HepG2 (cell line): ENCODE data around the gene ANTKMT. TPM values are rescaled to one million over a fixed set of nuclear protein-coding genes. Genes with fewer than 3 reads are reported as not detected.
A peak's percentile ranks its signal among the peaks of the same experiment; 100 is the strongest.

ENCODE experiments used
- DNMT1 ChIP-seq: sonication (generic); formaldehyde crosslinking; IDR thresholded peaks from 2 replicates; pipeline ENCODE4 v1.5.1; 2020; ENCODE audit warnings: mild to moderate bottlenecking, missing genetic modification reagents
- HOXA5 ChIP-seq: sonication (generic); formaldehyde crosslinking; IDR thresholded peaks from 2 replicates; pipeline ENCODE4 v1.4.0; 2020; ENCODE audit warnings: missing genetic modification reagents
- ZMYM3 ChIP-seq: sonication (generic); formaldehyde crosslinking; IDR thresholded peaks from 2 replicates; pipeline ENCODE4 v1.5.1; 2020; ENCODE audit warnings: mild to moderate bottlenecking, missing genetic modification reagents
- ZNF138 ChIP-seq: sonication (generic); formaldehyde crosslinking; IDR thresholded peaks from 2 replicates; pipeline ENCODE4 v1.5.0; 2020; ENCODE audit warnings: mild to moderate bottlenecking, low read depth, missing genetic modification reagents
- ZNF235 ChIP-seq: sonication (generic); formaldehyde crosslinking; IDR thresholded peaks from 2 replicates; pipeline ENCODE4 v1.8.1; 2023; ENCODE audit warnings: mild to moderate bottlenecking, missing genetic modification reagents, borderline replicate concordance
- ZNF563 ChIP-seq: sonication (generic); formaldehyde crosslinking; IDR thresholded peaks from 2 replicates; pipeline ENCODE4 v1.8.0; 2022; ENCODE audit warnings: mild to moderate bottlenecking, moderate library complexity, missing genetic modification reagents
- ZZZ3 ChIP-seq: sonication (generic); formaldehyde crosslinking; IDR thresholded peaks from 2 replicates; pipeline ENCODE4 v1.4.0; 2020; ENCODE audit warnings: missing genetic modification reagents, mild to moderate bottlenecking, borderline replicate concordance
- polyA plus RNA-seq, 8 experiments: library from polyadenylated mRNA; depleted of rRNA in 3 of 8; stranded (reverse) in 7 of 8; unstranded in 1 of 8; fragments of >200 nt; fragmentation: Illumina TruSeq in 4 of 8; extraction: Trizol in 4 of 8; gene quantifications; 2 replicates each; pipeline versions ENCODE4 v1.2.1 to v1.2.3, GENCODE V29; 2011 to 2016; ENCODE audit warnings: low read depth in 4 of 8, missing spikeins in 1 of 8, mixed read lengths in 1 of 8; ENCODE audit not compliant: insufficient read depth in 1 of 8
- total RNA-seq, 5 experiments: library from RNA; depleted of rRNA; stranded (reverse); fragments of >200 nt; fragmentation: Illumina TruSeq; extraction: Trizol; gene quantifications; 2 replicates each; pipeline ENCODE4 v1.2.3, GENCODE V29; 2016; ENCODE audit warnings: low read depth in 1 of 5
- TF ChIP-seq, protein P1 (sequence below): sonication (generic); formaldehyde crosslinking; IDR thresholded peaks from 2 replicates; pipeline ENCODE4 v1.4.0; 2020; ENCODE audit warnings: mild to moderate bottlenecking, missing genetic modification reagents
- TF ChIP-seq, protein P2 (sequence below): sonication (generic); formaldehyde crosslinking; IDR thresholded peaks from 2 replicates; pipeline ENCODE4 v1.9.0; 2021; ENCODE audit warnings: missing genetic modification reagents, mild to moderate bottlenecking, borderline replicate concordance
- TF ChIP-seq, protein P3 (sequence below): sonication (generic); formaldehyde crosslinking; IDR thresholded peaks from 2 replicates; pipeline ENCODE4 v1.5.0; 2020; ENCODE audit warnings: missing genetic modification reagents
- TF ChIP-seq, protein P4 (sequence below): sonication (generic); formaldehyde crosslinking; IDR thresholded peaks from 2 replicates; pipeline ENCODE4 v1.8.1; 2022; ENCODE audit warnings: low read depth, mild to moderate bottlenecking, missing genetic modification reagents
- TF ChIP-seq, protein P5 (sequence below), 2 experiments: sonication (generic) in 1 of 2; formaldehyde crosslinking in 1 of 2; IDR thresholded peaks; 2 replicates each; pipeline versions ENCODE4 v1.4.0 to v1.6.1; 2016 to 2020; ENCODE audit warnings: borderline replicate concordance in 1 of 2, low read depth in 1 of 2, mild to moderate bottlenecking in 1 of 2, missing genetic modification reagents in 1 of 2

Gene ANTKMT
- total and polyA plus RNA-seq, 2 of the 13 experiments (the other 11 are each of a cell fraction or from before 2014, with no cell fraction given), result 7.5 to 47.8 TPM

DNA sequence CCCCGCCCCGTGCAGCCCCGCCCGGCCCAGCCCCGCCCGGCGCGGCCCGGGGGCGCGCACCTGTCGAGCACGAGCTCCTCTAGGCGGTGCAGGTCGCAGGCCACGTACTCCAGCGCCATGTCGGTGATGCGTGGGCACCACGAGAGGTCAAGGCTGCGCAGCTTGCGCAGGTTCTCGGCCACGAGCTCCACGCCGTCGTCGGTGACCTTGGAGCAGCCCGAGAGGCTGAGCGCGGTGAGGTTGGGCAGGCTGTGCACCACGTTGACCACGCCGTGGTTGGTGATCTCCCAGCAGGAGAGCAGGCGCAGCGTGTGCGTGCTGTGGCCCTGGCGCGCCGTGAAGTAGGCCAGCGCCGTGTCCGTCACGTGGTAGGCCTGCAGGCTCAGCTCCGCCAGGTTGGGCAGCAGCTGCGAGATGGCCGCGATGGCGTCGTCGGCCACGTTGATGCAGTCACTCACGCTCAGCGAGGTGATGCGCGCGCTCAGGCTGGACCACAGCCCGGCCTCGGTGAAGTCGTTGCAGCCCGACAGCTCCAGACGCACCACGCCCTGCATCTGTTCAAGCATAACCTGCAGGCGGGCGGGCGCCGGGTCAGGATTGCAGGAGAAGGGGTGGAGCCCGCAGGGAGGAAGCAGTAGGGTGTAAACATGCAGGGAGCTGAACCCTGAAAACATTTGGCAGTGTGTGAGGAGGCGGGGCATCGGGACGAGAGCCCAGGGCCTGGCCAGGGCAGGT, 25.4 kb upstream of the ANTKMT start (continued):
- TF ChIP-seq, protein P1, sequence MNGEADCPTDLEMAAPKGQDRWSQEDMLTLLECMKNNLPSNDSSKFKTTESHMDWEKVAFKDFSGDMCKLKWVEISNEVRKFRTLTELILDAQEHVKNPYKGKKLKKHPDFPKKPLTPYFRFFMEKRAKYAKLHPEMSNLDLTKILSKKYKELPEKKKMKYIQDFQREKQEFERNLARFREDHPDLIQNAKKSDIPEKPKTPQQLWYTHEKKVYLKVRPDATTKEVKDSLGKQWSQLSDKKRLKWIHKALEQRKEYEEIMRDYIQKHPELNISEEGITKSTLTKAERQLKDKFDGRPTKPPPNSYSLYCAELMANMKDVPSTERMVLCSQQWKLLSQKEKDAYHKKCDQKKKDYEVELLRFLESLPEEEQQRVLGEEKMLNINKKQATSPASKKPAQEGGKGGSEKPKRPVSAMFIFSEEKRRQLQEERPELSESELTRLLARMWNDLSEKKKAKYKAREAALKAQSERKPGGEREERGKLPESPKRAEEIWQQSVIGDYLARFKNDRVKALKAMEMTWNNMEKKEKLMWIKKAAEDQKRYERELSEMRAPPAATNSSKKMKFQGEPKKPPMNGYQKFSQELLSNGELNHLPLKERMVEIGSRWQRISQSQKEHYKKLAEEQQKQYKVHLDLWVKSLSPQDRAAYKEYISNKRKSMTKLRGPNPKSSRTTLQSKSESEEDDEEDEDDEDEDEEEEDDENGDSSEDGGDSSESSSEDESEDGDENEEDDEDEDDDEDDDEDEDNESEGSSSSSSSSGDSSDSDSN (CRISPR knock-in tag), result peak; percentile 74
- TF ChIP-seq ZZZ3, result no peak
- TF ChIP-seq ZNF138 (CRISPR knock-in tag), result 0 out of 2 replicates have a peak, but pooled peaks have one; percentile 58
- TF ChIP-seq, protein P2, sequence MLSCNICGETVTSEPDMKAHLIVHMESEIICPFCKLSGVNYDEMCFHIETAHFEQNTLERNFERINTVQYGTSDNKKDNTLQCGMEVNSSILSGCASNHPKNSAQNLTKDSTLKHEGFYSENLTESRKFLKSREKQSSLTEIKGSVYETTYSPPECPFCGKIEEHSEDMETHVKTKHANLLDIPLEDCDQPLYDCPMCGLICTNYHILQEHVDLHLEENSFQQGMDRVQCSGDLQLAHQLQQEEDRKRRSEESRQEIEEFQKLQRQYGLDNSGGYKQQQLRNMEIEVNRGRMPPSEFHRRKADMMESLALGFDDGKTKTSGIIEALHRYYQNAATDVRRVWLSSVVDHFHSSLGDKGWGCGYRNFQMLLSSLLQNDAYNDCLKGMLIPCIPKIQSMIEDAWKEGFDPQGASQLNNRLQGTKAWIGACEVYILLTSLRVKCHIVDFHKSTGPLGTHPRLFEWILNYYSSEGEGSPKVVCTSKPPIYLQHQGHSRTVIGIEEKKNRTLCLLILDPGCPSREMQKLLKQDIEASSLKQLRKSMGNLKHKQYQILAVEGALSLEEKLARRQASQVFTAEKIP (CRISPR knock-in tag), result no peak
- no peak for TF ChIP-seq ZNF235 (CRISPR knock-in tag)
- no peak for TF ChIP-seq ZMYM3
- TF ChIP-seq, protein P3, sequence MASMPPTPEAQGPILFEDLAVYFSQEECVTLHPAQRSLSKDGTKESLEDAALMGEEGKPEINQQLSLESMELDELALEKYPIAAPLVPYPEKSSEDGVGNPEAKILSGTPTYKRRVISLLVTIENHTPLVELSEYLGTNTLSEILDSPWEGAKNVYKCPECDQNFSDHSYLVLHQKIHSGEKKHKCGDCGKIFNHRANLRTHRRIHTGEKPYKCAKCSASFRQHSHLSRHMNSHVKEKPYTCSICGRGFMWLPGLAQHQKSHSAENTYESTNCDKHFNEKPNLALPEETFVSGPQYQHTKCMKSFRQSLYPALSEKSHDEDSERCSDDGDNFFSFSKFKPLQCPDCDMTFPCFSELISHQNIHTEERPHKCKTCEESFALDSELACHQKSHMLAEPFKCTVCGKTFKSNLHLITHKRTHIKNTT, result no peak
- no peak for TF ChIP-seq HOXA5 (CRISPR knock-in tag)
- TF ChIP-seq ZNF563 (CRISPR knock-in tag), result peak; percentile 43; the same call in 1 of the 2 replicates
- TF ChIP-seq, protein P4, sequence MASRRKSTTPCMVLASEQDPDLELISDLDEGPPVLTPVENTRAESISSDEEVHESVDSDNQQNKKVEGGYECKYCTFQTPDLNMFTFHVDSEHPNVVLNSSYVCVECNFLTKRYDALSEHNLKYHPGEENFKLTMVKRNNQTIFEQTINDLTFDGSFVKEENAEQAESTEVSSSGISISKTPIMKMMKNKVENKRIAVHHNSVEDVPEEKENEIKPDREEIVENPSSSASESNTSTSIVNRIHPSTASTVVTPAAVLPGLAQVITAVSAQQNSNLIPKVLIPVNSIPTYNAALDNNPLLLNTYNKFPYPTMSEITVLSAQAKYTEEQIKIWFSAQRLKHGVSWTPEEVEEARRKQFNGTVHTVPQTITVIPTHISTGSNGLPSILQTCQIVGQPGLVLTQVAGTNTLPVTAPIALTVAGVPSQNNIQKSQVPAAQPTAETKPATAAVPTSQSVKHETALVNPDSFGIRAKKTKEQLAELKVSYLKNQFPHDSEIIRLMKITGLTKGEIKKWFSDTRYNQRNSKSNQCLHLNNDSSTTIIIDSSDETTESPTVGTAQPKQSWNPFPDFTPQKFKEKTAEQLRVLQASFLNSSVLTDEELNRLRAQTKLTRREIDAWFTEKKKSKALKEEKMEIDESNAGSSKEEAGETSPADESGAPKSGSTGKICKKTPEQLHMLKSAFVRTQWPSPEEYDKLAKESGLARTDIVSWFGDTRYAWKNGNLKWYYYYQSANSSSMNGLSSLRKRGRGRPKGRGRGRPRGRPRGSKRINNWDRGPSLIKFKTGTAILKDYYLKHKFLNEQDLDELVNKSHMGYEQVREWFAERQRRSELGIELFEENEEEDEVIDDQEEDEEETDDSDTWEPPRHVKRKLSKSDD, result peak; percentile 88; the same call in 1 of the 2 replicates
- TF ChIP-seq DNMT1 (CRISPR knock-in tag), result no peak
- TF ChIP-seq, protein P5, sequence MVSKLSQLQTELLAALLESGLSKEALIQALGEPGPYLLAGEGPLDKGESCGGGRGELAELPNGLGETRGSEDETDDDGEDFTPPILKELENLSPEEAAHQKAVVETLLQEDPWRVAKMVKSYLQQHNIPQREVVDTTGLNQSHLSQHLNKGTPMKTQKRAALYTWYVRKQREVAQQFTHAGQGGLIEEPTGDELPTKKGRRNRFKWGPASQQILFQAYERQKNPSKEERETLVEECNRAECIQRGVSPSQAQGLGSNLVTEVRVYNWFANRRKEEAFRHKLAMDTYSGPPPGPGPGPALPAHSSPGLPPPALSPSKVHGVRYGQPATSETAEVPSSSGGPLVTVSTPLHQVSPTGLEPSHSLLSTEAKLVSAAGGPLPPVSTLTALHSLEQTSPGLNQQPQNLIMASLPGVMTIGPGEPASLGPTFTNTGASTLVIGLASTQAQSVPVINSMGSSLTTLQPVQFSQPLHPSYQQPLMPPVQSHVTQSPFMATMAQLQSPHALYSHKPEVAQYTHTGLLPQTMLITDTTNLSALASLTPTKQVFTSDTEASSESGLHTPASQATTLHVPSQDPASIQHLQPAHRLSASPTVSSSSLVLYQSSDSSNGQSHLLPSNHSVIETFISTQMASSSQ (IDR thresholded peaks at IDR 0.05; ENCODE audit: low read depth), result no peak
- TF ChIP-seq, protein P5 (CRISPR knock-in tag; IDR thresholded peaks at IDR 0.05; ENCODE audit: borderline replicate concordance), result no peak
